ENCODE results near the gene TESK1. TPM values are rescaled to one million over a fixed set of nuclear protein-coding genes. Genes with fewer than 3 reads are reported as not detected.
"Not testable (repeated sequence)": the region's sequence is repeated elsewhere in the genome, so short reads cannot be mapped to it uniquely, and the experiment has no call there.

TESK1 gene
- total RNA-seq, 1 donor from 2014 or later = 25.0 TPM

- intact Hi-C loops (cut with DNase I) = no loop called here
- no peak for ATAC-seq (ENCODE audit: poor library complexity)
- DNase-seq = no peak
These were observed 4.1 kb downstream of the TESK1 start for GRCh38 chr9:35609001-35609819.

- intact Hi-C loops (cut with DNase I) = no loop called here
- ATAC-seq (ENCODE audit: poor library complexity) (no peak), DNase-seq (no peak)
These were observed 4.7 kb downstream of the TESK1 start for GRCh38 chr9:35609820-35610163.

- intact Hi-C loops (cut with DNase I) = no loop called here
- DNase-seq (no peak), ATAC-seq (ENCODE audit: poor library complexity) (peak; percentile 68)
These were observed 6.3 kb downstream of the TESK1 start for GRCh38 chr9:35611230-35611797.

- ATAC-seq (ENCODE audit: poor library complexity); DNase-seq; intact Hi-C loops (cut with DNase I): not testable (repeated sequence)
These were observed 7.0 kb downstream of the TESK1 start for GRCh38 chr9:35612066-35612465.

- ATAC-seq (ENCODE audit: poor library complexity) (no peak), DNase-seq (no peak)
- intact Hi-C loops (cut with DNase I) = no loop called here
These were observed 7.8 kb downstream of the TESK1 start for GRCh38 chr9:35612843-35613242.

- intact Hi-C loops (cut with DNase I) = no loop called here
- no peak for DNase-seq
- no peak for ATAC-seq (ENCODE audit: poor library complexity)
These were observed 11.1 kb downstream of the TESK1 start for GRCh38 chr9:35615981-35616680.

- peak; percentile 84 for DNase-seq
- intact Hi-C loops (cut with DNase I) = no loop called here
- peak; percentile 66 for ATAC-seq (ENCODE audit: poor library complexity)
These were observed 11.8 kb downstream of the TESK1 start for GRCh38 chr9:35616681-35617459.

GRCh38 chr9:35617548-35617947 lies 12.5 kb downstream of the TESK1 start:
- DNase-seq (no peak), ATAC-seq (ENCODE audit: poor library complexity) (no peak)
- intact Hi-C loops (cut with DNase I) = no loop called here

GRCh38 chr9:35618325-35618727 lies 13.3 kb downstream of the TESK1 start, which contains the start of gene CD72:
Gene CD72, minus strand, starts transcription at chr9:35618413. Its CDS starts 110 bp downstream, at chr9:35618303.
- ATAC-seq (ENCODE audit: poor library complexity) (peak; percentile 28), DNase-seq (no peak)
- intact Hi-C loops (cut with DNase I) = no loop called here

- DNase-seq (no peak), ATAC-seq (ENCODE audit: poor library complexity) (peak; percentile 37)
- intact Hi-C loops (cut with DNase I) = no loop called here
These were observed 14.1 kb downstream of the TESK1 start for GRCh38 chr9:35618854-35619799.

GRCh38 chr9:35619800-35620158 lies 14.7 kb downstream of the TESK1 start:
- intact Hi-C loops (cut with DNase I) = no loop called here
- no peak for DNase-seq
- no peak for ATAC-seq (ENCODE audit: poor library complexity)

- no peak for ATAC-seq (ENCODE audit: poor library complexity)
- DNase-seq = no peak
- intact Hi-C loops (cut with DNase I) = no loop called here
These were observed 22.5 kb downstream of the TESK1 start for GRCh38 chr9:35627575-35627974.

GRCh38 chr9:35628389-35628991 lies 23.4 kb downstream of the TESK1 start:
- intact Hi-C loops (cut with DNase I) = no loop called here
- ATAC-seq (ENCODE audit: poor library complexity) (no peak), DNase-seq (no peak)

- DNase-seq (no peak), ATAC-seq (ENCODE audit: poor library complexity) (no peak)
- intact Hi-C loops (cut with DNase I) = no loop called here
These were observed 24.5 kb downstream of the TESK1 start for GRCh38 chr9:35629597-35629996.

GRCh38 chr9:35635730-35636129 lies 30.7 kb downstream of the TESK1 start:
- intact Hi-C loops (cut with DNase I) = no loop called here
- DNase-seq (no peak), ATAC-seq (ENCODE audit: poor library complexity) (no peak)

- DNase-seq (no peak), ATAC-seq (ENCODE audit: poor library complexity) (peak; percentile 38)
- intact Hi-C loops (cut with DNase I) = no loop called here
These were observed 31.2 kb downstream of the TESK1 start for GRCh38 chr9:35636135-35636876.

GRCh38 chr9:35636877-35637246 lies 31.8 kb downstream of the TESK1 start:
- intact Hi-C loops (cut with DNase I); DNase-seq; ATAC-seq (ENCODE audit: poor library complexity): not testable (repeated sequence)

Measured in Right ventricle myocardium superior (tissue), 1 donor.